GM12872 (cell line): ENCODE data around the gene FLYWCH1.

ENCODE experiments used
- CTCF ChIP-seq: IDR thresholded peaks from 3 replicates; pipeline ENCODE4 v1.5.1; 2011; ENCODE audit warnings: low read depth, mild to moderate bottlenecking, low read length, moderate library complexity; ENCODE audit not compliant: insufficient read depth

FLYWCH1 gene

GRCh38 chr16:2939968-2940367 is 28.2 kb downstream of the FLYWCH1 start:
- no peak for TF ChIP-seq CTCF

GRCh38 chr16:2942045-2942444 is 30.3 kb downstream of the FLYWCH1 start:
- no peak for TF ChIP-seq CTCF

- no peak for TF ChIP-seq CTCF
Measured at GRCh38 chr16:2946649-2947048, 34.9 kb downstream of the FLYWCH1 start.

GRCh38 chr16:2948807-2949704 is 37.3 kb downstream of the FLYWCH1 start:
- TF ChIP-seq CTCF: no peak

- no peak for TF ChIP-seq CTCF
Measured at GRCh38 chr16:2949705-2950352, 38.1 kb downstream of the FLYWCH1 start.

- no peak for TF ChIP-seq CTCF
Measured at GRCh38 chr16:2950353-2950724, 38.6 kb downstream of the FLYWCH1 start.

GRCh38 chr16:2950773-2951172 is 39.0 kb downstream of the FLYWCH1 start:
- TF ChIP-seq CTCF: no peak
